Thoracic aorta (tissue), 2 donors: ENCODE data around the gene FKRP. TPM values are rescaled to one million over a fixed set of nuclear protein-coding genes. Genes with fewer than 3 reads are reported as not detected.
A peak's percentile ranks its signal among the peaks of the same experiment; 100 is the strongest.

Experiments used
- ATAC-seq: fragments of 150-250 bp; one replicate; pipeline ENCODE4 v1.8.0; 2017; ENCODE audit warnings: low read depth; ENCODE audit not compliant: insufficient number of reproducible peaks, low FRiP score
- DNase-seq: peaks from one replicate; pipeline ENCODE4 v3.0.0-alpha.2; 2020; ENCODE audit warnings: low spot score
- H3K27ac ChIP-seq, 2 donors: fragments of 200-600 bp; sonication (generic); 1 replicate in 1 of 2; 2 replicates in 1 of 2; pipeline ENCODE4 v1.5.1; 2016; ENCODE audit warnings: mild to moderate bottlenecking in 2 of 2, moderate library complexity in 2 of 2
- H3K27me3 ChIP-seq: fragments of 200-600 bp; sonication (generic); replicated peaks from 2 replicates; pipeline ENCODE4 v1.6.0; 2016; ENCODE audit warnings: mild to moderate bottlenecking; ENCODE audit not compliant: insufficient read depth
- H3K36me3 ChIP-seq: fragments of 200-600 bp; sonication (generic); one replicate; pipeline ENCODE4 v1.5.1; 2016
- H3K4me1 ChIP-seq, 2 donors: fragments of 200-600 bp; sonication (generic); 1 replicate in 1 of 2; 2 replicates in 1 of 2; pipeline versions ENCODE4 v1.5.1 to v1.6.0; 2016; ENCODE audit warnings: low read depth in 2 of 2, mild to moderate bottlenecking in 1 of 2; ENCODE audit not compliant: control insufficient read depth in 1 of 2
- H3K4me3 ChIP-seq: fragments of 200-600 bp; sonication (generic); 2 replicates; pipeline ENCODE4 v1.5.1; 2016; ENCODE audit warnings: mild to moderate bottlenecking
- H3K9me3 ChIP-seq: fragments of 200-600 bp; sonication (generic); 2 replicates; pipeline ENCODE4 v1.5.1; 2016
- total RNA-seq, 2 donors: library from RNA; depleted of rRNA; stranded (reverse); fragments of >200 nt; gene quantifications; one replicate each; pipeline versions ENCODE4 v1.1.0 to v1.2.3, GENCODE V29; 2016
- TF ChIP-seq, protein P1 (sequence below): fragments of 200-600 bp; sonication (generic); IDR thresholded peaks from one replicate; pipeline ENCODE4 v1.5.1; 2019; ENCODE audit warnings: antibody characterized with exemption

FKRP gene
- total RNA-seq, 2 donors from 2014 or later: 20.6 to 99.2 TPM

DNA sequence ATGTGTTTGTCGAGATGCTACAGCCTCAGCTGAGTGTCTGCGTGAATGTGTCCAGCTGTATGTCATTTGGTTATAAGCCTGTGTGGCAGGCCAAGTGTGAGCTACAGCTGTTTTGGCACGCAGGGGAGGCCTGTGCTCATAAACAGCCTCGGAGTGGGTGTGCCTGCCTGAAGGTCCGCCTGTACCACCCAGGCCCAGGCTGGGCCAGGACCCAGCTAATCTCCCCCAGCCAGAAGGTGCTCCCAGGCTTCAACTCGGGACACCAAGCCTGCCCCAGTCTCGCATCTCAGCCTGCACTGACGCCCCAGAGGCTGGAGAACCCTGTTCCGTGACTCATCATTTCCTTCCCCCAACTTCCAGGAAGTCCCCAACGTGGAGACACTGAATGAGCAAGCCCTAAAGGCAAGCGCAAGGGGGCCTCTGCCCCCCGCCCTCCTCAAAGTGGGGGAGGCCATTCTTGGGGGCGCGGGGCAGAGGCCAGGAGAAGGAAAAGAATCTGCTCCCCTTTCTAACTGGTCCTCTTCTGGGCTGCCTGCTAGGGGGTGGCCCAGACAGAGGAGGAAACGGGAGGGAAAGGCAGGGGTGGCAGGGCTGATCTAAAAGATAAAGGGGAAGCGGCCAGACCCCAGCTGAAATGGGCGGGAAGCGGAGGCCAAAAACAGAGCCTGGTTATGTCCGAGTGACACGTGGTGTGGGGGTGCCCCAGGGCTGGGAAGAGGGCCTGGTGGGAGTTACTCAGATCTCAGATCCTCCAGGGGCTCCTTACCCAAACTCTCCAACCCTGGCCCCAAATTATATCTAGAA is 40.6 kb downstream of the FKRP start:
- H3K36me3 ChIP-seq: peaks cover 12% of the 10 kb centered on the region
- H3K27ac ChIP-seq: peak overlapping the region; percentile 79 to 86
- TF ChIP-seq, protein P1, sequence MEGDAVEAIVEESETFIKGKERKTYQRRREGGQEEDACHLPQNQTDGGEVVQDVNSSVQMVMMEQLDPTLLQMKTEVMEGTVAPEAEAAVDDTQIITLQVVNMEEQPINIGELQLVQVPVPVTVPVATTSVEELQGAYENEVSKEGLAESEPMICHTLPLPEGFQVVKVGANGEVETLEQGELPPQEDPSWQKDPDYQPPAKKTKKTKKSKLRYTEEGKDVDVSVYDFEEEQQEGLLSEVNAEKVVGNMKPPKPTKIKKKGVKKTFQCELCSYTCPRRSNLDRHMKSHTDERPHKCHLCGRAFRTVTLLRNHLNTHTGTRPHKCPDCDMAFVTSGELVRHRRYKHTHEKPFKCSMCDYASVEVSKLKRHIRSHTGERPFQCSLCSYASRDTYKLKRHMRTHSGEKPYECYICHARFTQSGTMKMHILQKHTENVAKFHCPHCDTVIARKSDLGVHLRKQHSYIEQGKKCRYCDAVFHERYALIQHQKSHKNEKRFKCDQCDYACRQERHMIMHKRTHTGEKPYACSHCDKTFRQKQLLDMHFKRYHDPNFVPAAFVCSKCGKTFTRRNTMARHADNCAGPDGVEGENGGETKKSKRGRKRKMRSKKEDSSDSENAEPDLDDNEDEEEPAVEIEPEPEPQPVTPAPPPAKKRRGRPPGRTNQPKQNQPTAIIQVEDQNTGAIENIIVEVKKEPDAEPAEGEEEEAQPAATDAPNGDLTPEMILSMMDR: no peak
- H3K9me3 ChIP-seq: no peaks in the 10 kb centered on the region
- H3K4me3 ChIP-seq: peak overlapping the region; percentile 92
- ATAC-seq: no peak
- no peaks in the 10 kb centered on the region for H3K27me3 ChIP-seq
- no peak for DNase-seq
- H3K4me1 ChIP-seq: peaks cover 5 to 42% of the 10 kb centered on the region in 2 donors

DNA sequence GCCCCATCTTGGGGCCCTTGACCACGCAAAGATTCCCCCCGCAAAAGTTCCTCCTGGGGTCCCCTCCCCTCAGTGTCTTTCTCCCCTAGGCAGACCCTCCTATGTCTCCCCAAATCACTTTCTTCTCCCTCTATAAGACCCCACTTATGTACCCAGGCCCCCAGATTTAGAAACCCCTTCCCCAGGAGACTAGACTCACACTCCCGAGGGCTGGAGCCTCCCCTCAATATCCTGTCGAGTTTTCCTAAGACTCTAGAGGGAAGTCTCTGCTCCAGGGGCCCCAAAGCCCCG is 41.1 kb downstream of the FKRP start:
- TF ChIP-seq, protein P1: no peak
- no peak for ATAC-seq
- peak overlapping the region; percentile 79 to 86 for H3K27ac ChIP-seq
- no peak for DNase-seq
- H3K36me3 ChIP-seq: peaks cover 8% of the 10 kb centered on the region
- no peaks in the 10 kb centered on the region for H3K27me3 ChIP-seq
- H3K4me3 ChIP-seq: peak overlapping the region; percentile 92
- H3K9me3 ChIP-seq: no peaks in the 10 kb centered on the region
- peaks cover 5 to 42% of the 10 kb centered on the region in 2 donors for H3K4me1 ChIP-seq

- TF ChIP-seq, protein P1: no peak
Observed at GRCh38 chr19:46787331-46788261, 41.7 kb downstream of the FKRP start.

DNA sequence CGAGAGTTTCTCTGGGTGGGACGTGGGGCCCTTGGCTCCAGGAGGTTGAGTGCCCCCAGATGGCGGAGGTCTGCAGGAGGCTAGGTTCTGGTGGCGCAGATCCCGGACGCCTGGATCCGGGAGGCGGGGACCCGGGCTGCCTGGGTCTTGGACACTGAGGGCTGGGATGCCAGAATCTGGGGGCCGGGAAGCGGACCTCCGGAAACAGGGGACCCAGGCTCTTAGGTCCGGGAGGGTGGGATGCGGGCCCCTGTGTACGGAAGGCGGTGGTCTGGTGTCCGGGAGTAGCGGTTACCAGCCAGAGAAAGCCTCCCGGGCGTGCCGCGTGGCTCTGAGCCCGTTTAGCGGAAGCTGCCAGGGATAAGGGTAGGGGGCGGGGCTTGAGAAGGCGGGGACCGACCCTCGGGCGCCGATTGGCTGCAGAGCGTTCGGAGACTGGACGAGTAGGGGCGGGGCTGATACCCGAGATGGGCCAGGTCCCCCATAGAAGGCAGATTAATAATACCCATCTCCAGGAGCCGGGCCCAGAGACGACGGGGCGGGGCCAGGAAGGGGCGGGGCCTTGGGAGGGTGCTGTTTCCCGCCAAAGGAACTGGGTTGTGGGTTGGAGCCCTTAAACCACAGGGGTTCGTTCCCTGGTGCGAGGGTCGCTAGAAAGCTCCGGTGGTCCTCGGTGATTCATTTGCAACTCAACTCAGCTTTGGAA is 42.6 kb downstream of the FKRP start, which contains the start of gene SLC1A5:
Gene SLC1A5, minus strand, starts transcription at position 333 of the 706 bp plus-strand sequence. CDS start 629 bp downstream, outside the sequence.
- TF ChIP-seq, protein P1: no peak
- Histone ChIP-seq H3K27me3 (no peaks in the 10 kb centered on the region), H3K9me3 (no peaks in the 10 kb centered on the region), H3K36me3 (no peaks in the 10 kb centered on the region), H3K27ac (peak within 1 kb of the TSS; percentile 79 to 86), H3K4me3 (peak within 1 kb of the TSS; percentile 92), H3K4me1 (peaks cover 5 to 42% of the 10 kb centered on the region in 2 donors)
- peak; percentile 89 for DNase-seq
- ATAC-seq: peak; percentile 74

More at GRCh38 chr19:46787331-46788261, 41.7 kb downstream of the FKRP start:
- Histone ChIP-seq H3K36me3 (peaks cover 4% of the 10 kb centered on the region), H3K4me3 (peak overlapping the region; percentile 92), H3K4me1 (peaks cover 5 to 42% of the 10 kb centered on the region in 2 donors), H3K9me3 (no peaks in the 10 kb centered on the region), H3K27me3 (no peaks in the 10 kb centered on the region), H3K27ac (peak overlapping the region; percentile 79 to 86)
- DNase-seq: no peak
- peak; percentile 42 for ATAC-seq
